Mesothelial cell of epicardium (in vitro differentiated cells): ENCODE measurements around the gene SLCO2A1. TPM values are rescaled to one million over a fixed set of nuclear protein-coding genes. Genes with fewer than 3 reads are reported as not detected.

Source experiments
- DNase-seq, 2 experiments: peaks; one replicate each; pipeline ENCODE4 v3.0.0; 2021; ENCODE audit warnings: low spot score in 2 of 2; ENCODE audit not compliant: unreplicated experiment in 2 of 2
- H3K27ac Mint-ChIP-seq: 2 replicates; pipeline ENCODE4 v1.8.0; 2021; ENCODE audit warnings: mixed read lengths
- H3K27me3 Mint-ChIP-seq: 2 replicates; pipeline ENCODE4 v1.8.0; 2021; ENCODE audit warnings: low read depth, mixed read lengths
- H3K36me3 Mint-ChIP-seq: 2 replicates; pipeline ENCODE4 v1.8.0; 2021; ENCODE audit warnings: mixed read lengths
- H3K4me1 Mint-ChIP-seq: 2 replicates; pipeline ENCODE4 v1.8.0; 2021; ENCODE audit warnings: mixed read lengths
- H3K4me3 Mint-ChIP-seq: 2 replicates; pipeline ENCODE4 v1.8.0; 2021; ENCODE audit warnings: mild to moderate bottlenecking, moderate library complexity, mixed read lengths
- H3K9me3 Mint-ChIP-seq: 2 replicates; pipeline ENCODE4 v1.8.0; 2021; ENCODE audit warnings: mixed read lengths
- CTCF ChIP-seq: fragments of 200-600 bp; sonication (generic); IDR thresholded peaks from one replicate; pipeline ENCODE4 v1.5.0; 2021; ENCODE audit warnings: antibody characterized with exemption; ENCODE audit not compliant: unreplicated experiment
- total RNA-seq: library from RNA; stranded (reverse); gene quantifications from 3 replicates; pipeline ENCODE4 v1.2.1, GENCODE V29; 2021

The SLCO2A1 gene
- total RNA-seq, 1 donor from 2014 or later = 24.1 TPM

- TF ChIP-seq CTCF = no peak
- no peaks in the 10 kb centered on the region for H3K27me3 Mint-ChIP-seq
- peaks cover 57% of the 10 kb centered on the region for H3K4me1 Mint-ChIP-seq
- H3K4me3 Mint-ChIP-seq = no peak overlapping the region
- peaks cover 5% of the 10 kb centered on the region for H3K36me3 Mint-ChIP-seq
- DNase-seq = no peak
- H3K27ac Mint-ChIP-seq = peak overlapping the region; percentile 41
- H3K9me3 Mint-ChIP-seq = no peaks in the 10 kb centered on the region
These were observed 86.6 kb downstream of the SLCO2A1 start for GRCh38 chr3:133943031-133943535.

- Mint-ChIP-seq H3K36me3 (no peaks in the 10 kb centered on the region), H3K27me3 (no peaks in the 10 kb centered on the region), H3K27ac (no peak overlapping the region), H3K4me3 (no peak overlapping the region), H3K4me1 (peaks cover 58% of the 10 kb centered on the region), H3K9me3 (no peaks in the 10 kb centered on the region)
- no peak for DNase-seq
- no peak for TF ChIP-seq CTCF
These were observed 88.3 kb downstream of the SLCO2A1 start for GRCh38 chr3:133941415-133941821.

GRCh38 chr3:133940536-133940935, 89.2 kb downstream of the SLCO2A1 start:
- Mint-ChIP-seq H3K36me3 (no peaks in the 10 kb centered on the region), H3K4me3 (no peak overlapping the region), H3K9me3 (no peaks in the 10 kb centered on the region), H3K27ac (no peak overlapping the region), H3K27me3 (no peaks in the 10 kb centered on the region), H3K4me1 (peaks cover 49% of the 10 kb centered on the region)
- no peak for TF ChIP-seq CTCF
- no peak for DNase-seq

GRCh38 chr3:133939463-133939835, 90.3 kb downstream of the SLCO2A1 start:
- Mint-ChIP-seq H3K4me3 (no peak overlapping the region), H3K36me3 (no peaks in the 10 kb centered on the region), H3K27ac (no peak overlapping the region), H3K4me1 (peaks cover 38% of the 10 kb centered on the region), H3K27me3 (no peaks in the 10 kb centered on the region), H3K9me3 (no peaks in the 10 kb centered on the region)
- TF ChIP-seq CTCF = no peak
- DNase-seq = no peak

GRCh38 chr3:133938770-133939462, 90.8 kb downstream of the SLCO2A1 start:
- H3K27me3 Mint-ChIP-seq = no peaks in the 10 kb centered on the region
- no peaks in the 10 kb centered on the region for H3K9me3 Mint-ChIP-seq

More at GRCh38 chr3:133938770-133939462, 90.8 kb downstream of the SLCO2A1 start:
- H3K4me3 Mint-ChIP-seq = no peak overlapping the region
- H3K4me1 Mint-ChIP-seq = peaks cover 33% of the 10 kb centered on the region
- DNase-seq = peak in 1 of 2 experiments; percentile 35
- H3K36me3 Mint-ChIP-seq = no peaks in the 10 kb centered on the region
- H3K27ac Mint-ChIP-seq = no peak overlapping the region
- no peak for TF ChIP-seq CTCF
